Keratinocyte (primary cell): ENCODE measurements around the gene DEF6. TPM values are rescaled to one million over a fixed set of nuclear protein-coding genes. Genes with fewer than 3 reads are reported as not detected.
A peak's percentile ranks its signal among the peaks of the same experiment; 100 is the strongest.

ENCODE experiments used
- DNase-seq: peaks from one replicate; pipeline ENCODE4 v3.0.0-alpha.2; 2011; ENCODE audit warnings: low read depth, missing footprints, low spot score
- FAIRE-seq: peaks from 2 replicates; lab custom pipeline; 2011; peaks lifted over from hg19 to GRCh38; lab: Jason Lieb, UNC
- H2AFZ ChIP-seq: 2 replicates; pipeline ENCODE4 v1.6.0; 2012; ENCODE audit warnings: low read length, control low read depth, inconsistent platforms; ENCODE audit not compliant: control insufficient read depth
- H3K27ac ChIP-seq: 2 replicates; pipeline ENCODE4 v1.5.1; 2011; ENCODE audit warnings: low read length; ENCODE audit not compliant: control insufficient read depth, insufficient read depth
- H3K27me3 ChIP-seq: 3 replicates; pipeline ENCODE4 v1.6.0; 2011; ENCODE audit warnings: low read length; ENCODE audit not compliant: control insufficient read depth, insufficient read depth; ENCODE audit errors: extremely low read depth
- H3K36me3 ChIP-seq, 2 experiments: 2 replicates in 1 of 2; 3 replicates in 1 of 2; pipeline ENCODE4 v1.5.1; 2011; ENCODE audit warnings: low read length in 2 of 2, mild to moderate bottlenecking in 1 of 2; ENCODE audit not compliant: control insufficient read depth in 2 of 2, insufficient read depth in 2 of 2; ENCODE audit errors: extremely low read depth in 1 of 2
- H3K4me1 ChIP-seq: 3 replicates; pipeline ENCODE4 v1.5.1; 2011; ENCODE audit warnings: low read length; ENCODE audit not compliant: control insufficient read depth, insufficient read depth; ENCODE audit errors: extremely low read depth
- H3K4me2 ChIP-seq: 3 replicates; pipeline ENCODE4 v1.6.0; 2011; ENCODE audit warnings: low read depth, low read length; ENCODE audit not compliant: control insufficient read depth, insufficient read depth; ENCODE audit errors: extremely low read depth
- H3K4me3 ChIP-seq, 3 experiments: fragments of 200-600 bp in 1 of 3; sonication (generic) in 1 of 3; 2 replicates in 2 of 3; 3 replicates in 1 of 3; pipeline ENCODE4 v1.5.1; 2011 to 2016; ENCODE audit warnings: low read length in 3 of 3, mild to moderate bottlenecking in 3 of 3, control low read depth in 2 of 3, inconsistent platforms in 1 of 3, low read depth in 1 of 3, mixed read lengths in 1 of 3, mixed run types in 1 of 3, moderate library complexity in 1 of 3; ENCODE audit not compliant: control insufficient read depth in 2 of 3, insufficient read depth in 2 of 3; ENCODE audit errors: extremely low read depth in 1 of 3
- H3K79me2 ChIP-seq: 2 replicates; pipeline ENCODE4 v1.6.0; 2012; ENCODE audit warnings: low read length; ENCODE audit not compliant: control insufficient read depth, insufficient read depth
- H3K9ac ChIP-seq: 3 replicates; pipeline ENCODE4 v1.6.0; 2011; ENCODE audit warnings: low read length; ENCODE audit not compliant: control insufficient read depth, insufficient read depth; ENCODE audit errors: extremely low read depth
- H3K9me1 ChIP-seq: 3 replicates; pipeline ENCODE4 v1.6.0; 2011; ENCODE audit warnings: low read length; ENCODE audit not compliant: control insufficient read depth, insufficient read depth; ENCODE audit errors: extremely low read depth
- H3K9me3 ChIP-seq: 2 replicates; pipeline ENCODE4 v1.5.1; 2012; ENCODE audit warnings: low read depth, low read length; ENCODE audit not compliant: control insufficient read depth
- H4K20me1 ChIP-seq: 3 replicates; pipeline ENCODE4 v1.6.0; 2011; ENCODE audit warnings: low read length; ENCODE audit not compliant: control insufficient read depth, insufficient read depth; ENCODE audit errors: extremely low read depth
- EZH2 ChIP-seq: IDR thresholded peaks from one replicate; pipeline ENCODE4 v1.6.1; 2012; ENCODE audit warnings: inconsistent platforms, mild to moderate bottlenecking, low read length, moderate library complexity
- dilution Hi-C: fragments of 300-500 bp; cut with MboI; formaldehyde crosslinking; loops from one replicate; pipeline ENCODE4 v1.7.0; 2020; ENCODE audit warnings: low sequenced_read_pairs; ENCODE audit not compliant: extremely low pct_ligation_motif_present
- polyA plus RNA-seq, 5 experiments: library from polyadenylated mRNA; depleted of rRNA in 3 of 5; stranded (reverse) in 3 of 5; stranded (forward) in 1 of 5; unstranded in 1 of 5; fragments of >200 nt; gene quantifications; 1 replicate in 1 of 5; 2 replicates in 3 of 5; 3 replicates in 1 of 5; pipeline versions ENCODE4 v1.2.1 to v1.2.3, GENCODE V29; 2011 to 2012; ENCODE audit warnings: missing spikeins in 2 of 5, low read depth in 1 of 5, low replicate concordance in 1 of 5
- TF ChIP-seq, protein P1 (sequence below), 3 experiments: IDR thresholded peaks in 1 of 3; conservative IDR thresholded peaks in 1 of 3; optimal IDR thresholded peaks in 1 of 3; 2 replicates in 2 of 3; 3 replicates in 1 of 3; pipeline versions ENCODE3 to v1.5.1; 2011; ENCODE audit warnings: low read length in 3 of 3, mild to moderate bottlenecking in 3 of 3, moderate library complexity in 2 of 3, control low read depth in 1 of 3, inconsistent platforms in 1 of 3; ENCODE audit not compliant: insufficient read depth in 2 of 3; ENCODE audit errors: extremely low read depth in 1 of 3

The DEF6 gene
- polyA plus RNA-seq, 1 donor (not counting 4 experiments of a cell fraction or from before 2014, with no cell fraction given) = 17.3 TPM

GRCh38 chr6:35370785-35371493 is 73.3 kb downstream of the DEF6 start:
- H3K9ac ChIP-seq = no peak overlapping the region

More at GRCh38 chr6:35370785-35371493, 73.3 kb downstream of the DEF6 start:
- Histone ChIP-seq H4K20me1 (no peaks in the 10 kb centered on the region), H3K4me1 (peaks cover 38% of the 10 kb centered on the region), H3K36me3 (no peaks in the 10 kb centered on the region), H3K4me3 (no peak overlapping the region), H3K27me3 (no peaks in the 10 kb centered on the region), H3K79me2 (peaks cover 13% of the 10 kb centered on the region), H2AFZ (no peak overlapping the region), H3K4me2 (peak overlapping the region; percentile 63), H3K27ac (peak overlapping the region; percentile 83), H3K9me1 (peaks cover 4% of the 10 kb centered on the region), H3K9me3 (no peaks in the 10 kb centered on the region)
- TF ChIP-seq, protein P1, sequence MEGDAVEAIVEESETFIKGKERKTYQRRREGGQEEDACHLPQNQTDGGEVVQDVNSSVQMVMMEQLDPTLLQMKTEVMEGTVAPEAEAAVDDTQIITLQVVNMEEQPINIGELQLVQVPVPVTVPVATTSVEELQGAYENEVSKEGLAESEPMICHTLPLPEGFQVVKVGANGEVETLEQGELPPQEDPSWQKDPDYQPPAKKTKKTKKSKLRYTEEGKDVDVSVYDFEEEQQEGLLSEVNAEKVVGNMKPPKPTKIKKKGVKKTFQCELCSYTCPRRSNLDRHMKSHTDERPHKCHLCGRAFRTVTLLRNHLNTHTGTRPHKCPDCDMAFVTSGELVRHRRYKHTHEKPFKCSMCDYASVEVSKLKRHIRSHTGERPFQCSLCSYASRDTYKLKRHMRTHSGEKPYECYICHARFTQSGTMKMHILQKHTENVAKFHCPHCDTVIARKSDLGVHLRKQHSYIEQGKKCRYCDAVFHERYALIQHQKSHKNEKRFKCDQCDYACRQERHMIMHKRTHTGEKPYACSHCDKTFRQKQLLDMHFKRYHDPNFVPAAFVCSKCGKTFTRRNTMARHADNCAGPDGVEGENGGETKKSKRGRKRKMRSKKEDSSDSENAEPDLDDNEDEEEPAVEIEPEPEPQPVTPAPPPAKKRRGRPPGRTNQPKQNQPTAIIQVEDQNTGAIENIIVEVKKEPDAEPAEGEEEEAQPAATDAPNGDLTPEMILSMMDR (optimal IDR thresholded peaks at IDR 0.05 in 1 of 3, IDR thresholded peaks at IDR 0.05 in 1 of 3, conservative IDR thresholded peaks at IDR 0.05 in 1 of 3; ENCODE audit: extremely low read depth in 1 of 3, insufficient read depth in 2 of 3, low read length in 3 of 3) = no peak
- TF ChIP-seq EZH2 = no peak
- no peak for DNase-seq
- no peak for FAIRE-seq
- dilution Hi-C loops = no loop called here

Other genes starting within 250 kb of the DEF6 start
- gene TCP11, start 156.5 kb upstream of the DEF6 start, polyA plus RNA-seq = not detected in 3 replicates
- gene SCUBE3, start 83.9 kb upstream of the DEF6 start, polyA plus RNA-seq = 0.01 to 0.02 TPM in 2 of 3 replicates, not detected in the other
- 7.2 to 11.5 TPM (median 7.6 TPM) in 3 replicates for gene ZNF76, start 38.1 kb upstream of the DEF6 start, polyA plus RNA-seq
- 15.1 to 24.4 TPM (median 20.6 TPM) in 3 replicates for gene PPARD, start 44.7 kb downstream of the DEF6 start, polyA plus RNA-seq
- gene FANCE, start 154.5 kb downstream of the DEF6 start, polyA plus RNA-seq = 4.2 to 6.4 TPM (median 5.8 TPM) in 3 replicates
- gene RPL10A, start 170.6 kb downstream of the DEF6 start, polyA plus RNA-seq = 2,190 to 2,462 TPM (median 2,432 TPM) in 3 replicates
- gene TEAD3, start 199.3 kb downstream of the DEF6 start, polyA plus RNA-seq = 5.7 to 11.1 TPM (median 8.0 TPM) in 3 replicates
- not detected in 3 replicates for gene TULP1, start 215.1 kb downstream of the DEF6 start, polyA plus RNA-seq